OCI-LY7 (cell line): ENCODE results near the gene IMPDH1. TPM values are rescaled to one million over a fixed set of nuclear protein-coding genes. Genes with fewer than 3 reads are reported as not detected.

Experiments used
- BruUV-seq: library from RNA; stranded (reverse); fragments of 400-500 nt; replicated peaks from 2 replicates; lab custom pipeline; 2021; lab: Mats Ljungman, UMichigan
- CTCF ChIA-PET: fragments of 300-600 bp; sonication (Branson Sonifier 250); formaldehyde crosslinking; loops from one replicate; lab custom pipeline; 2022; ENCODE audit warnings: antibody characterized with exemption; ENCODE audit not compliant: unreplicated experiment; lab: Charles Lee
- POLR2A ChIA-PET: fragments of 300-600 bp; sonication (Branson Sonifier 250); formaldehyde crosslinking; loops from one replicate; lab custom pipeline; 2022; ENCODE audit warnings: antibody characterized with exemption; lab: Charles Lee
- DNase-seq: peaks from one replicate; pipeline ENCODE4 v3.0.0-alpha.2; 2015; ENCODE audit warnings: low spot score
- H2AFZ ChIP-seq: fragments of 200-600 bp; sonication (generic), shearing (Covaris generic); 2 replicates; pipeline ENCODE4 v1.6.1; 2014; ENCODE audit warnings: mild to moderate bottlenecking, antibody characterized with exemption, low read length, moderate library complexity
- H3K27ac ChIP-seq: fragments of 200-600 bp; sonication (generic); 2 replicates; pipeline ENCODE4 v1.5.1; 2014; ENCODE audit warnings: mixed run types, low read depth, mild to moderate bottlenecking, moderate library complexity, low read length, inconsistent platforms; ENCODE audit not compliant: poor library complexity, severe bottlenecking
- H3K36me3 ChIP-seq: fragments of 200-600 bp; sonication (generic); 2 replicates; pipeline ENCODE4 v1.6.1; 2014; ENCODE audit warnings: mild to moderate bottlenecking, antibody characterized with exemption, low read length, moderate library complexity, mixed read lengths; ENCODE audit not compliant: insufficient read depth
- H3K4me1 ChIP-seq: fragments of 200-600 bp; sonication (generic); 2 replicates; pipeline ENCODE4 v1.5.1; 2014; ENCODE audit warnings: mild to moderate bottlenecking, low read length; ENCODE audit not compliant: insufficient read depth, poor library complexity, severe bottlenecking
- H3K4me2 ChIP-seq: fragments of 200-600 bp; sonication (generic); 2 replicates; pipeline ENCODE4 v1.6.1; 2014; ENCODE audit warnings: mild to moderate bottlenecking, low read length
- H3K4me3 ChIP-seq: fragments of 200-600 bp; sonication (generic); 2 replicates; pipeline ENCODE4 v1.5.1; 2014; ENCODE audit warnings: mild to moderate bottlenecking, low read depth, low read length; ENCODE audit not compliant: poor library complexity, severe bottlenecking
- H3K79me2 ChIP-seq: fragments of 200-600 bp; sonication (generic); 2 replicates; pipeline ENCODE4 v1.6.1; 2016; ENCODE audit warnings: low read depth, mild to moderate bottlenecking, low read length, moderate library complexity, mixed read lengths; ENCODE audit not compliant: insufficient read depth
- H3K9me2 ChIP-seq: fragments of 200-600 bp; sonication (generic); 2 replicates; pipeline ENCODE4 v1.6.1; 2016; ENCODE audit warnings: mild to moderate bottlenecking, low read length, mixed read lengths; ENCODE audit not compliant: insufficient read depth
- H3K9me3 ChIP-seq: fragments of 200-600 bp; sonication (generic); 2 replicates; pipeline ENCODE4 v1.6.1; 2014; ENCODE audit warnings: mild to moderate bottlenecking, mixed run types, low read length, mixed read lengths
- H4K20me1 ChIP-seq: fragments of 200-600 bp; sonication (generic); 2 replicates; pipeline ENCODE4 v1.6.1; 2014; ENCODE audit warnings: mild to moderate bottlenecking, antibody characterized with exemption, low read length, moderate library complexity, mixed read lengths; ENCODE audit not compliant: insufficient read depth
- CTCF ChIP-seq: fragments of 200-600 bp; sonication (generic); conservative IDR thresholded peaks from 2 replicates; pipeline ENCODE4 v1.5.1; 2014; ENCODE audit warnings: mild to moderate bottlenecking, antibody characterized with exemption, low read length, moderate library complexity, mixed read lengths
- EZH2phosphoT487 ChIP-seq: fragments of 200-600 bp; sonication (generic); IDR thresholded peaks from 2 replicates; pipeline ENCODE4 v1.6.1; 2018; ENCODE audit warnings: low read depth, borderline replicate concordance, mild to moderate bottlenecking, mixed run types, antibody characterized with exemption, low read length, moderate library complexity, mixed read lengths
- intact Hi-C: fragments of 100-400 bp; cut with micrococcal nuclease; formaldehyde crosslinking; loops from one replicate; pipeline ENCODE4 v1.10.0; 2022; ENCODE audit not compliant: unreplicated experiment
- total RNA-seq, 2 experiments: library from RNA; depleted of rRNA in 1 of 2; stranded (reverse); fragments of >200 nt in 1 of 2; shearing (Covaris generic) in 1 of 2; gene quantifications; 2 replicates each; pipeline ENCODE4 v1.2.3, GENCODE V29; 2014 to 2022

The IMPDH1 gene
- total RNA-seq, 2 experiments from 2014 or later: 26.6 to 50.5 TPM

- intact Hi-C loops: no loop called here
- POLR2A ChIA-PET: interaction anchor here (1.6 kb wide), 1 partner anchor 16 kb away, joined by 4 read pairs; no protein-coding TSS in a partner anchor
- no peaks in the 10 kb centered on the region for H3K9me3 ChIP-seq
- TF ChIP-seq CTCF (no peak), EZH2phosphoT487 (no peak)
- H3K4me1 ChIP-seq: no peaks in the 10 kb centered on the region
- BruUV-seq: no TSS peak
- H3K9me2 ChIP-seq: no peaks in the 10 kb centered on the region
- H4K20me1 ChIP-seq: no peaks in the 10 kb centered on the region
- H3K4me2 ChIP-seq: no peak overlapping the region
- no peaks in the 10 kb centered on the region for H3K79me2 ChIP-seq
- H3K4me3 ChIP-seq: no peak overlapping the region
- CTCF ChIA-PET: no interaction called here
- H3K36me3 ChIP-seq: no peaks in the 10 kb centered on the region
- no peak overlapping the region for H3K27ac ChIP-seq
- no peak for DNase-seq
- H2AFZ ChIP-seq: no peak overlapping the region
Measured at GRCh38 chr7:128356546-128357216, 53.1 kb downstream of the IMPDH1 start.

GRCh38 chr7:128353610-128354009 is 56.2 kb downstream of the IMPDH1 start:
- ChIA-PET CTCF (no interaction called here), POLR2A (no interaction called here)
- Histone ChIP-seq H3K4me3 (no peak overlapping the region), H3K4me2 (no peak overlapping the region), H3K79me2 (no peaks in the 10 kb centered on the region), H3K36me3 (no peaks in the 10 kb centered on the region), H3K9me2 (no peaks in the 10 kb centered on the region), H4K20me1 (no peaks in the 10 kb centered on the region), H2AFZ (no peak overlapping the region), H3K27ac (no peak overlapping the region), H3K9me3 (no peaks in the 10 kb centered on the region), H3K4me1 (no peaks in the 10 kb centered on the region)
- DNase-seq: no peak
- intact Hi-C loops: no loop called here
- BruUV-seq: no TSS peak
- no peak for TF ChIP-seq CTCF
- no peak for TF ChIP-seq EZH2phosphoT487

GRCh38 chr7:128353189-128353588 is 56.6 kb downstream of the IMPDH1 start:
- ChIA-PET CTCF (no interaction called here), POLR2A (no interaction called here)
- no TSS peak for BruUV-seq
- Histone ChIP-seq H3K9me2 (no peaks in the 10 kb centered on the region), H4K20me1 (no peaks in the 10 kb centered on the region), H3K4me1 (no peaks in the 10 kb centered on the region), H3K36me3 (no peaks in the 10 kb centered on the region), H3K4me2 (no peak overlapping the region), H3K27ac (no peak overlapping the region), H3K79me2 (no peaks in the 10 kb centered on the region), H3K9me3 (no peaks in the 10 kb centered on the region), H2AFZ (no peak overlapping the region), H3K4me3 (no peak overlapping the region)
- intact Hi-C loops: no loop called here
- no peak for TF ChIP-seq CTCF
- no peak for TF ChIP-seq EZH2phosphoT487
- DNase-seq: no peak
